WERI-Rb-1 (cell line): Measurements from ENCODE around the gene KIF21A.

ENCODE experiments used
- DNase-seq: peaks from one replicate; pipeline ENCODE4 v3.0.0-alpha.2; 2020
- H3K27ac ChIP-seq: fragments of 250-450 bp; sonication (Bioruptor Pico); 2 replicates; pipeline ENCODE4 v1.5.1; 2020; ENCODE audit warnings: mild to moderate bottlenecking, moderate library complexity
- H3K27me3 ChIP-seq: fragments of 250-450 bp; sonication (Bioruptor Pico); 2 replicates; pipeline ENCODE4 v1.5.1; 2021; ENCODE audit warnings: mild to moderate bottlenecking, low read depth, moderate library complexity; ENCODE audit not compliant: insufficient read depth, severe bottlenecking
- H3K36me3 ChIP-seq: fragments of 250-450 bp; sonication (Bioruptor Pico); 2 replicates; pipeline ENCODE4 v1.5.1; 2020; ENCODE audit warnings: mild to moderate bottlenecking, moderate library complexity
- H3K4me3 ChIP-seq: 2 replicates; pipeline ENCODE4 v1.5.1; 2011; ENCODE audit warnings: low read depth, mild to moderate bottlenecking, control low read depth, low read length
- H3K9me3 ChIP-seq: fragments of 250-450 bp; sonication (Bioruptor Pico); 2 replicates; pipeline ENCODE4 v1.5.1; 2021; ENCODE audit warnings: mild to moderate bottlenecking, moderate library complexity; ENCODE audit not compliant: severe bottlenecking
- TF ChIP-seq, protein P1 (sequence below): IDR thresholded peaks from 2 replicates; pipeline ENCODE4 v1.5.1; 2011; ENCODE audit warnings: low read depth, mild to moderate bottlenecking, control low read depth, inconsistent platforms, low read length

KIF21A gene

DNA sequence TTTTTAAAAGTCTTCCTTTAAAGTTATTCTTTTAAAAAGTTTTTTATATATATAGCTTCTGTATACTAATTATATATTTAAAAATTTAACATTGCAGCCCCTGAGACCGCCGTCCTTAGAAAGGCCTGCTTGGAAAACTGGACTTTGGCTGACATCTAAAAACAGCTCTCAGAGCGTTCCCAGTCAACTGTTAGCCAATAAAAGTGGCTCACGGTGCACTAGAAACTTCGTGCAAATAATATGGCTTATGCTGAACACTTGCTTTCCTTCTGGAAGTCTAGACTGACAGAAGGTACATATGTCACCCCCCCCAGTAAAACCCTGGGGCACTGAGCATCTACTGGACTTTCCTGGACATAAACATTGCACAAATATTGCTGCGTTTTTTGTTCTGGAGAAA lies 115.0 kb downstream of the KIF21A start:
- no peak overlapping the region for H3K4me3 ChIP-seq
- H3K36me3 ChIP-seq = peaks cover 36% of the 10 kb centered on the region
- no peak overlapping the region for H3K27ac ChIP-seq
- no peak for DNase-seq
- H3K9me3 ChIP-seq = no peaks in the 10 kb centered on the region
- TF ChIP-seq, protein P1, sequence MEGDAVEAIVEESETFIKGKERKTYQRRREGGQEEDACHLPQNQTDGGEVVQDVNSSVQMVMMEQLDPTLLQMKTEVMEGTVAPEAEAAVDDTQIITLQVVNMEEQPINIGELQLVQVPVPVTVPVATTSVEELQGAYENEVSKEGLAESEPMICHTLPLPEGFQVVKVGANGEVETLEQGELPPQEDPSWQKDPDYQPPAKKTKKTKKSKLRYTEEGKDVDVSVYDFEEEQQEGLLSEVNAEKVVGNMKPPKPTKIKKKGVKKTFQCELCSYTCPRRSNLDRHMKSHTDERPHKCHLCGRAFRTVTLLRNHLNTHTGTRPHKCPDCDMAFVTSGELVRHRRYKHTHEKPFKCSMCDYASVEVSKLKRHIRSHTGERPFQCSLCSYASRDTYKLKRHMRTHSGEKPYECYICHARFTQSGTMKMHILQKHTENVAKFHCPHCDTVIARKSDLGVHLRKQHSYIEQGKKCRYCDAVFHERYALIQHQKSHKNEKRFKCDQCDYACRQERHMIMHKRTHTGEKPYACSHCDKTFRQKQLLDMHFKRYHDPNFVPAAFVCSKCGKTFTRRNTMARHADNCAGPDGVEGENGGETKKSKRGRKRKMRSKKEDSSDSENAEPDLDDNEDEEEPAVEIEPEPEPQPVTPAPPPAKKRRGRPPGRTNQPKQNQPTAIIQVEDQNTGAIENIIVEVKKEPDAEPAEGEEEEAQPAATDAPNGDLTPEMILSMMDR = no peak
- H3K27me3 ChIP-seq = no peaks in the 10 kb centered on the region

DNA sequence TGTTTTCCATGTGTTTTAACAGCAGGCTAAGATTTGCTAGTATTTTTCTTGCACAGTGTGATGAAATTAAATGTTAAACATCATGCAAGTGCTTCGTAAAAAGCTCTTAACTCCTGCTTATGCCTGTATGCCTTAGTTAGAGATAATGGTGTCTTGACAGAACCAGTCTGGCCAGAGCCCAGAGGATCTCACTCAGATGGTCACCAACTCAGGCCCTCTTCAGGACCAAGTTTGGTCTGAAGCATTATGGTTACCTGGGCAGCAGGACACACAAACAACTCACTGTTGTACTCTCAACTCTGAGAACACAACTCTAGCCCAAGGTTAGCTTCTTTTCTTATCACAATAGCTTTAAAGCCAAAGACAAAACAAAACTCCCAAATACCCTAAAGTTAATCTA lies 115.4 kb downstream of the KIF21A start:
- Histone ChIP-seq H3K4me3 (no peak overlapping the region), H3K27ac (no peak overlapping the region), H3K27me3 (no peaks in the 10 kb centered on the region), H3K9me3 (no peaks in the 10 kb centered on the region), H3K36me3 (peaks cover 31% of the 10 kb centered on the region)
- TF ChIP-seq, protein P1 = no peak
- DNase-seq = no peak

GRCh38 chr12:39319180-39319579 lies 123.7 kb downstream of the KIF21A start:
- no peaks in the 10 kb centered on the region for H3K27me3 ChIP-seq
- H3K36me3 ChIP-seq = peaks cover 14% of the 10 kb centered on the region
- no peaks in the 10 kb centered on the region for H3K9me3 ChIP-seq
- no peak for DNase-seq
- no peak overlapping the region for H3K27ac ChIP-seq
- TF ChIP-seq, protein P1 = no peak
- no peak overlapping the region for H3K4me3 ChIP-seq

GRCh38 chr12:39314547-39314946 lies 128.4 kb downstream of the KIF21A start:
- Histone ChIP-seq H3K36me3 (peaks cover 8% of the 10 kb centered on the region), H3K9me3 (no peaks in the 10 kb centered on the region), H3K27me3 (no peaks in the 10 kb centered on the region), H3K27ac (no peak overlapping the region), H3K4me3 (no peak overlapping the region)
- TF ChIP-seq, protein P1 = no peak
- DNase-seq = no peak

GRCh38 chr12:39309516-39309915 lies 133.4 kb downstream of the KIF21A start:
- Histone ChIP-seq H3K36me3 (peaks cover 18% of the 10 kb centered on the region), H3K27ac (no peak overlapping the region), H3K9me3 (no peaks in the 10 kb centered on the region), H3K27me3 (no peaks in the 10 kb centered on the region), H3K4me3 (no peak overlapping the region)
- no peak for DNase-seq
- TF ChIP-seq, protein P1 = no peak

GRCh38 chr12:39301422-39301821 lies 141.5 kb downstream of the KIF21A start:
- Histone ChIP-seq H3K4me3 (no peak overlapping the region), H3K9me3 (no peaks in the 10 kb centered on the region), H3K27me3 (no peaks in the 10 kb centered on the region), H3K27ac (no peak overlapping the region), H3K36me3 (peaks cover 27% of the 10 kb centered on the region)
- TF ChIP-seq, protein P1 = no peak
- DNase-seq = no peak
